ENCODE data around the gene KIF7.
"Not testable (repeated sequence)": the region's sequence is repeated elsewhere in the genome, so short reads cannot be mapped to it uniquely, and the experiment has no call there.

The KIF7 gene

GRCh38 chr15:89654847-89655805 lies at the start of gene KIF7:
Gene KIF7 (minus strand): TSS chr15:89655467. CDS start chr15:89652930, 2,537 bp downstream.
- no peak for DNase-seq

GRCh38 chr15:89704411-89704810 lies 49.1 kb upstream of the KIF7 start:
- no peak for DNase-seq

GRCh38 chr15:89695198-89695597 lies 39.9 kb upstream of the KIF7 start:
- DNase-seq: no peak

GRCh38 chr15:89693696-89694095 lies 38.4 kb upstream of the KIF7 start:
- no peak for DNase-seq

- no peak for DNase-seq
Measured at GRCh38 chr15:89693091-89693490, 37.8 kb upstream of the KIF7 start.

GRCh38 chr15:89690276-89691218 lies 35.3 kb upstream of the KIF7 start, which contains the start of the genes PEX11A and WDR93:
Gene PEX11A (minus strand): TSS chr15:89690754. CDS start chr15:89690632, 122 bp downstream.
Gene WDR93 (plus strand): TSS chr15:89690811. CDS start chr15:89701747, 10,936 bp downstream.
- peak; percentile 62 for DNase-seq

GRCh38 chr15:89689930-89690275 lies 34.6 kb upstream of the KIF7 start:
- not testable (repeated sequence) for DNase-seq

- DNase-seq: no peak
Measured at GRCh38 chr15:89686522-89686921, 31.3 kb upstream of the KIF7 start.

- no peak for DNase-seq
Measured at GRCh38 chr15:89685995-89686394, 30.7 kb upstream of the KIF7 start.

GRCh38 chr15:89681146-89681545 lies 25.9 kb upstream of the KIF7 start:
- no peak for DNase-seq

GRCh38 chr15:89680282-89680873 lies 25.1 kb upstream of the KIF7 start:
- DNase-seq: no peak

- no peak for DNase-seq
Measured at GRCh38 chr15:89679212-89679611, 23.9 kb upstream of the KIF7 start, which contains the start of gene PLIN1. Gene PLIN1 (minus strand): TSS chr15:89679367. CDS start chr15:89677489, 1,878 bp downstream.

GRCh38 chr15:89677381-89677780 lies 22.1 kb upstream of the KIF7 start:
- DNase-seq: no peak

- DNase-seq: no peak
Measured at GRCh38 chr15:89675606-89676005, 20.3 kb upstream of the KIF7 start.

- DNase-seq: no peak
Measured at GRCh38 chr15:89674526-89674925, 19.3 kb upstream of the KIF7 start.

GRCh38 chr15:89673165-89673512 lies 17.9 kb upstream of the KIF7 start:
- no peak for DNase-seq

- DNase-seq: no peak
Measured at GRCh38 chr15:89672221-89673164, 17.2 kb upstream of the KIF7 start.

- DNase-seq: no peak
Measured at GRCh38 chr15:89671687-89672086, 16.4 kb upstream of the KIF7 start.

- no peak for DNase-seq
Measured at GRCh38 chr15:89670971-89671560, 15.8 kb upstream of the KIF7 start.

GRCh38 chr15:89669941-89670340 lies 14.7 kb upstream of the KIF7 start:
- DNase-seq: no peak

- DNase-seq: no peak
Measured at GRCh38 chr15:89669309-89669865, 14.1 kb upstream of the KIF7 start.
